AG04450 (cell line): ENCODE results near the gene SPEF1. TPM values are rescaled to one million over a fixed set of nuclear protein-coding genes. Genes with fewer than 3 reads are reported as not detected.
"Not testable (repeated sequence)": the region's sequence is repeated elsewhere in the genome, so short reads cannot be mapped to it uniquely, and the experiment has no call there.

Source experiments
- CTCF ChIA-PET: fragments of 300-600, 350-600 bp; formaldehyde crosslinking; extraction: SDS; loops from one replicate; lab custom pipeline; 2022; ENCODE audit warnings: antibody characterized with exemption, inconsistent platforms; lab: Charles Lee
- POLR2A ChIA-PET: fragments of 350-600 bp; formaldehyde crosslinking; extraction: SDS; loops from one replicate; lab custom pipeline; 2021; ENCODE audit warnings: antibody characterized with exemption, inconsistent platforms; lab: Yijun Ruan, JAX
- DNase-seq: peaks from one replicate; pipeline ENCODE4 v3.0.0-alpha.2; 2011; ENCODE audit warnings: low read depth, low spot score
- H3K27ac ChIP-seq: one replicate; pipeline ENCODE4 v1.5.1; 2012; ENCODE audit warnings: low read depth, low read length, control low read depth
- H3K27me3 ChIP-seq: one replicate; pipeline ENCODE4 v1.6.0; 2012; ENCODE audit warnings: low read length; ENCODE audit not compliant: control insufficient read depth, insufficient read depth
- H3K4me3 ChIP-seq: 2 replicates; pipeline ENCODE4 v1.5.1; 2011; ENCODE audit warnings: mild to moderate bottlenecking, low read depth, low read length, control low read depth
- H3K9me3 ChIP-seq: 2 replicates; pipeline ENCODE4 v1.5.1; 2012; ENCODE audit warnings: low read length; ENCODE audit not compliant: control insufficient read depth, insufficient read depth
- polyA plus RNA-seq: library from polyadenylated mRNA; depleted of rRNA; stranded (reverse); fragments of >200 nt; gene quantifications from 2 replicates; pipeline ENCODE4 v1.2.3, GENCODE V29; 2011
- TF ChIP-seq, protein P1 (sequence below): IDR thresholded peaks from 2 replicates; pipeline ENCODE4 v1.5.1; 2011; ENCODE audit warnings: low read depth, low read length, control low read depth, inconsistent platforms

Gene SPEF1
- polyA plus RNA-seq, 1 experiment = 0.12 TPM

DNA sequence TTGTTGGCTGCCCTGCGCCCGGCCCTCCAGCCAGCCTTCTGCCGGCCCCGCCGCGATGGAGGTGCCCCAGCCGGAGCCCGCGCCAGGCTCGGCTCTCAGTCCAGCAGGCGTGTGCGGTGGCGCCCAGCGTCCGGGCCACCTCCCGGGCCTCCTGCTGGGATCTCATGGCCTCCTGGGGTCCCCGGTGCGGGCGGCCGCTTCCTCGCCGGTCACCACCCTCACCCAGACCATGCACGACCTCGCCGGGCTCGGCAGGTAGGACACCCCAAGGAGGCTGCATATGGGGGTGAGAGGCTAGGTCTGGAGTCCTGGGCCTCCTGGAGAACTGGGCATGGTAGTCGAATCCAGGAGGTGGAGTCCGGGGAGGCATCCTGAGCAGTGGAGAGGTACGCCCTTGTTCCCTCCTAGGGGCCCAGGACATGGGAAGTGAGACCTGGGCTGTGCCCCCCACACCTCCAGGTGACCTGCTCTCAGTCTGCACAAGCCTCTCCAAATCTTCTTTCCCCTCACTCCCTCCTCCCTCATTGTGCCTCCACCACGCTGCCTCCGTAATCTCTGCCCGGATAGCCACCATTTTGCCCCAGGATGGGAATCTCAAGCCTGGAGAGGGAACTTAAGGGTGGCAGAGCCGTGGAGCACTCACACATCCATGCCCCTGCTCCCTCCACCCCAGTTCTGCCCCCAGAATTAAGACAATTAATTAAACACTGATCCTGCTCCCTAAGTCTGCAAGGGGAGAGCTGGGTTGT is 15.4 kb upstream of the SPEF1 start:
- Histone ChIP-seq H3K4me3 (peak overlapping the region; percentile 82), H3K27me3 (no peaks in the 10 kb centered on the region), H3K9me3 (no peaks in the 10 kb centered on the region; the same call in 1 of the 2 replicates), H3K27ac (peak overlapping the region; percentile 68)
- CTCF ChIA-PET = interaction anchor here (1.0 to 2.1 kb wide), 5 partner anchors 10 to 58 kb away, joined by 3 to 18 read pairs (median 3); partner anchors contain the start of genes AP5S1 and CENPB
- POLR2A ChIA-PET = interaction anchor here (1.2 to 1.5 kb wide), 6 partner anchors 8 to 110 kb away, joined by 3 to 20 read pairs (median 5); partner anchors contain the start of gene AP5S1
- TF ChIP-seq, protein P1, sequence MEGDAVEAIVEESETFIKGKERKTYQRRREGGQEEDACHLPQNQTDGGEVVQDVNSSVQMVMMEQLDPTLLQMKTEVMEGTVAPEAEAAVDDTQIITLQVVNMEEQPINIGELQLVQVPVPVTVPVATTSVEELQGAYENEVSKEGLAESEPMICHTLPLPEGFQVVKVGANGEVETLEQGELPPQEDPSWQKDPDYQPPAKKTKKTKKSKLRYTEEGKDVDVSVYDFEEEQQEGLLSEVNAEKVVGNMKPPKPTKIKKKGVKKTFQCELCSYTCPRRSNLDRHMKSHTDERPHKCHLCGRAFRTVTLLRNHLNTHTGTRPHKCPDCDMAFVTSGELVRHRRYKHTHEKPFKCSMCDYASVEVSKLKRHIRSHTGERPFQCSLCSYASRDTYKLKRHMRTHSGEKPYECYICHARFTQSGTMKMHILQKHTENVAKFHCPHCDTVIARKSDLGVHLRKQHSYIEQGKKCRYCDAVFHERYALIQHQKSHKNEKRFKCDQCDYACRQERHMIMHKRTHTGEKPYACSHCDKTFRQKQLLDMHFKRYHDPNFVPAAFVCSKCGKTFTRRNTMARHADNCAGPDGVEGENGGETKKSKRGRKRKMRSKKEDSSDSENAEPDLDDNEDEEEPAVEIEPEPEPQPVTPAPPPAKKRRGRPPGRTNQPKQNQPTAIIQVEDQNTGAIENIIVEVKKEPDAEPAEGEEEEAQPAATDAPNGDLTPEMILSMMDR = no peak
- no peak for DNase-seq

DNA sequence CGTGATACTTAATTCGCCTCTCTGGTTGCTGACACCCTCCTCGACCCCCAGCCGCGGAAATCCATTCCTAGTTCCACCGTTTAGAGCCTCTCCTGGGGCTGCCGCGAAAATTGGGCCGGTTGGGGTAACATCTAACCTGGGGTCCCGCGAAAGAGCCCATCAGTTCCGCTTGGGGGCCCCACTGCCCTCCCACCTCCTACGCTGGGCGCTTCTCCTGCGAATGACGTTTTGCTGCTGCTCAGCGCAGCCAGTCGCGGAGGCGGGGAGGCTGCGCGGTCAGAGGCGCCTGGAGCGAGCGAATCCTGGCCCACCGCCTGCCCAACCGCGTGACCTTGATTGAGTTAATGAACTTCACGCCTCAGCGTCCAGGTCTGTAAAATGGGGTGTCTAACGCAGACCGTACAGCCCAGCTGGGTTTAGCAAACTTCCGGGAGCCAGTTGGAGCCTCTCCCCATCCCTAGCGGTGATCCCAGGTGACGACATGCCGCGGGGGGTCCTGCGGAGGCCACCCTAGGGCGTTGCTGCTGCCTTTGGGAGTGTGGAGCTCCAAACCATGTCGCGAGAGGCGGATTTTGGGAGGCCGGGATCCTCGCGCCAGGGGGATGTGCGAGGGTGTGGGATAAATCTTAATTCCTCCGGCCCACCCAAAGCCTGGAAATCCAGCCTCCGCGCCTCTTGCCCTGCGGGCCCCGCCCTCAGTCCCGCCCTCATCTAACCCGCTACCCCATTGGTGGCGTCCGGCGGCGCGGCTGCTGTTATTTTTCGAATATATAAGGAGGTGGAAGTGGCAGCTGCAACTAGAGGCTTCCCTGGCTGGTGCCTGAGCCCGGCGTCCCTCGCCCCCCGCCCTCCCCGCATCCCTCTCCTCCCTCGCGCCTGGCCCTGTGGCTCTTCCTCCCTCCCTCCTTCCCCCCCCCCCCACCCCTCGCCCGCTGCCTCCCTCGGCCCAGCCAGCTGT is 14.5 kb upstream of the SPEF1 start, which contains the start of gene CDC25B:
Gene CDC25B, plus strand, starts transcription at position 800 of the 958 bp plus-strand sequence. CDS start 222 bp downstream, outside the sequence.
- no peaks in the 10 kb centered on the region for H3K27me3 ChIP-seq
- TF ChIP-seq, protein P1 = peak; percentile 52

DNA sequence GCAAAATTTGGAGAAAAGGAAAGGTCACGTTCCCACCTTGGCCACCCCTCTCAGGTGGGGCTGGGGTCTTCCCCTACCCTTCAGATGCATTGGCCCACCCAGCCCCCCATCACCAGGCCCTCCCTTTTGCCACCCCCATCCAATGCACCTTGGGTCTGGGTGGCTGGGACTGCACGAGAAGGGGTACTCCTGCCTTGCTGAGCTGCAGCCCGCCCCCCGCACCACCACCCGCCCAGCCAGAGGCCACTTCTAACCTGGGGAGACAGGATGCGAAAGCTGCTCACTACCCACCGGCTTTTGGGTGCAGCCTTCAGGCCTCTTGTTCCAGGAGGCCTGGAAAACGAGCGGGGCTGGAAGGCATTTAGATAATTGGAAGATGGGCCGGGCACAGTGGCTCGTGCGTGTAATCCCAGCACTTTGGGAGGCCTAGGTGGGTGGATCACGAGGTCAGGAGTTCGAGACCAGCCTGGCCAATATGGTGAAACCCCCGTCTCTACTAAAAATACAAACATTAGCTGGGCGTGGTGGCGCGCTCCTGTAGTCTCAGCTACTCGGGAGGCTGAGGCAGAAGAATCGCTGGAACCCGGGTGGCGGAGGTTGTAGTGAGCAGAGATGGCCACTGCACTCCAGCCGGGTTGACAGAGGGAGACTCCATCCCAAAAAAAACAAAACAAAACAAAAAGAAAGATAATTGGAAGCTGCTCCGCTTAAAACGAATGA is 13.6 kb upstream of the SPEF1 start:
- no peak for DNase-seq
- TF ChIP-seq, protein P1 = no peak
- Histone ChIP-seq H3K4me3 (peak overlapping the region; percentile 82), H3K27me3 (no peaks in the 10 kb centered on the region), H3K27ac (peak overlapping the region; percentile 97), H3K9me3 (no peaks in the 10 kb centered on the region; the same call in 1 of the 2 replicates)
- ChIA-PET CTCF (interaction anchor here (0.8 to 2.1 kb wide), 4 partner anchors 9 to 60 kb away, joined by 3 to 18 read pairs (median 4); partner anchors contain the start of genes AP5S1 and CENPB), POLR2A (interaction anchor here (0.6 to 1.5 kb wide), 3 partner anchors 10 to 27 kb away, joined by 3 to 20 read pairs (median 5); partner anchors contain the start of gene ADISSP)

More for the DNA sequence above, 14.5 kb upstream of the SPEF1 start, which contains the start of gene CDC25B:
- Histone ChIP-seq H3K27ac (peak within 1 kb of the TSS; percentile 97), H3K4me3 (peak within 1 kb of the TSS; percentile 82), H3K9me3 (no peaks in the 10 kb centered on the region; the same call in 1 of the 2 replicates)
- ChIA-PET POLR2A (interaction anchor here (0.5 to 1.5 kb wide), 9 partner anchors 9 to 109 kb away, joined by 3 to 20 read pairs (median 5); partner anchors contain the start of genes AP5S1 and CENPB), CTCF (interaction anchor here (1.0 to 2.1 kb wide), 5 partner anchors 9 to 59 kb away, joined by 3 to 18 read pairs (median 3); partner anchors contain the start of genes AP5S1 and CENPB)
- peak; percentile 68 for DNase-seq

DNA sequence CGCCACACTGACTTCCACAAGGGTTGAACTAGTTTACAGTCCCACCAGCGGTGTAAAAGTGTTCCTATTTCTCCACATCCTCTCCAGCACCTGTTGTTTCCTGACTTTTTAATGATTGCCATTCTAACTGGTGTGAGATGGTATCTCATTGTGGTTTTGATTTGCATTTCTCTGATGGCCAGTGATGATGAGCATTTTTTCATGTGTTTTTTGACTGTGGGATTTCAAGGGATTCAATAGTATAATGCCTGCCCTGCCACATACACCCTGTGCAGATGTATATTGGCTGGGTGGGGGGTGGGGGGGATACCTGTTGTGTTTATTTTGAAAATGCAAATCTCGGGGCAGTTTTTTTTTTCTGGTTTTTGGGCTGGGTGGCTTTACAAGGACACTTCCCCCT is 12.9 kb upstream of the SPEF1 start:
- H3K9me3 ChIP-seq, DNase-seq, H3K4me3 ChIP-seq, H3K27ac ChIP-seq, H3K27me3 ChIP-seq: not testable (repeated sequence)
- CTCF ChIA-PET = interaction anchor here (1.2 to 2.1 kb wide), 2 partner anchors 8 to 25 kb away, joined by 5 to 18 read pairs; partner anchors contain the start of gene CENPB
- POLR2A ChIA-PET = interaction anchor here (0.6 to 1.0 kb wide), 2 partner anchors 11 to 26 kb away, joined by 3 to 5 read pairs; partner anchors contain the start of gene ADISSP

DNA sequence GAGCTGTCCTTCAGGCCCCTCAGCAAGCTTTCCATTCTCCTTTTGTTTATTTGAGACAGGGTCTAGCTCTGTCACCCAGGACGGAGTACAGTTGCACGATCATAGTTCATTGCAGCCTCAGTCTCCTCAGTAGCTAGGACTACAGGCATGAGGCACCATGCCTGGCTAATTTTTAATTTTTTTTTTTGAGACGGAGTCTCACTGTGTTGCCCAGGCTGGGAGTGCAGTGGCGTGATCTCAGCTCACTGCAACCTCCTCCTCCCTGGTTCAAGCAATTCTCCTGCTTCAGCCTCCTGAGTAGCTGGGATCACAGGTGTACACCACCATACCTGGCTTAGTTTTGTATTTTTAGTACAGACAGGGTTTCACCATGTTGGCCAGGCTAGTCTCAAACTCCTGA is 8.0 kb upstream of the SPEF1 start:
- ChIA-PET POLR2A (interaction anchor here (0.6 to 2.8 kb wide), 3 partner anchors 24 to 573 kb away, joined by 4 to 12 read pairs (median 11); no protein-coding TSS in a partner anchor), CTCF (interaction anchor here (1.0 to 6.2 kb wide), 2 partner anchors 30 to 66 kb away, joined by 3 to 87 read pairs; partner anchors contain the start of gene AP5S1)
- not testable (repeated sequence) for H3K27ac ChIP-seq, H3K27me3 ChIP-seq, H3K9me3 ChIP-seq, DNase-seq, H3K4me3 ChIP-seq
